ENCODE results near the gene IMP4. TPM values are rescaled to one million over a fixed set of nuclear protein-coding genes. Genes with fewer than 3 reads are reported as not detected.

Gene IMP4
- polyA plus RNA-seq, 1 donor from 2014 or later, result 78.0 TPM

DNA sequence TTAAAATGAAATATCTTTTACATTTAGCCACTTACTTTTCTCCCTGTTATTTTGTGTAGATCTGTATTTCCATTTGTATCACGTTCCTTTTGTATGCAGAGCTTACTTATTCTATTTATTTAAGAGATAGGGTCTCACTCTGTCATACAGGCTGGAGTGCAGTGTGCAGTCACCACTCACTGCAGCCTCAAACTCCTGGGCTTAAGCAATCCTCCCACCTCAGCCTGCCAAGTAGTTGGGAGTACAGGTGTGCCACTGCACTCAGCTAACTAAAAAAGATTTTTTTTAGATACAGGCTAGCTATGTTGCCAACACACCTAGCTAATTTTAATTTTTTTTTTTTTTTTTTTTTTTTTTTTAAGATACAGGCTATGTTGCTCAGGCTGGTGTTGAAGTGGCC lies 24.0 kb downstream of the IMP4 start:
- no peak overlapping the region for H3K27ac ChIP-seq (ENCODE audit: low read length)
- no peak overlapping the region for H3K4me2 ChIP-seq (ENCODE audit: low read length)
- TF ChIP-seq SMC3 (conservative IDR thresholded peaks at IDR 0.05; ENCODE audit: poor library complexity) (no peak), EZH2 (IDR thresholded peaks at IDR 0.05; ENCODE audit: borderline replicate concordance, insufficient read depth, low read length, poor library complexity, severe bottlenecking) (no peak), RAD21 (conservative IDR thresholded peaks at IDR 0.05) (no peak), TAF1 (IDR thresholded peaks at IDR 0.05; ENCODE audit: low read depth) (no peak), EP300 (conservative IDR thresholded peaks at IDR 0.05; ENCODE audit: poor library complexity, severe bottlenecking) (no peak), POLR2AphosphoS5 (IDR thresholded peaks at IDR 0.05) (no peak), MXI1 (conservative IDR thresholded peaks at IDR 0.05; ENCODE audit: poor library complexity, severe bottlenecking) (no peak)
- TF ChIP-seq, protein P1, sequence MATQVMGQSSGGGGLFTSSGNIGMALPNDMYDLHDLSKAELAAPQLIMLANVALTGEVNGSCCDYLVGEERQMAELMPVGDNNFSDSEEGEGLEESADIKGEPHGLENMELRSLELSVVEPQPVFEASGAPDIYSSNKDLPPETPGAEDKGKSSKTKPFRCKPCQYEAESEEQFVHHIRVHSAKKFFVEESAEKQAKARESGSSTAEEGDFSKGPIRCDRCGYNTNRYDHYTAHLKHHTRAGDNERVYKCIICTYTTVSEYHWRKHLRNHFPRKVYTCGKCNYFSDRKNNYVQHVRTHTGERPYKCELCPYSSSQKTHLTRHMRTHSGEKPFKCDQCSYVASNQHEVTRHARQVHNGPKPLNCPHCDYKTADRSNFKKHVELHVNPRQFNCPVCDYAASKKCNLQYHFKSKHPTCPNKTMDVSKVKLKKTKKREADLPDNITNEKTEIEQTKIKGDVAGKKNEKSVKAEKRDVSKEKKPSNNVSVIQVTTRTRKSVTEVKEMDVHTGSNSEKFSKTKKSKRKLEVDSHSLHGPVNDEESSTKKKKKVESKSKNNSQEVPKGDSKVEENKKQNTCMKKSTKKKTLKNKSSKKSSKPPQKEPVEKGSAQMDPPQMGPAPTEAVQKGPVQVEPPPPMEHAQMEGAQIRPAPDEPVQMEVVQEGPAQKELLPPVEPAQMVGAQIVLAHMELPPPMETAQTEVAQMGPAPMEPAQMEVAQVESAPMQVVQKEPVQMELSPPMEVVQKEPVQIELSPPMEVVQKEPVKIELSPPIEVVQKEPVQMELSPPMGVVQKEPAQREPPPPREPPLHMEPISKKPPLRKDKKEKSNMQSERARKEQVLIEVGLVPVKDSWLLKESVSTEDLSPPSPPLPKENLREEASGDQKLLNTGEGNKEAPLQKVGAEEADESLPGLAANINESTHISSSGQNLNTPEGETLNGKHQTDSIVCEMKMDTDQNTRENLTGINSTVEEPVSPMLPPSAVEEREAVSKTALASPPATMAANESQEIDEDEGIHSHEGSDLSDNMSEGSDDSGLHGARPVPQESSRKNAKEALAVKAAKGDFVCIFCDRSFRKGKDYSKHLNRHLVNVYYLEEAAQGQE (IDR thresholded peaks at IDR 0.05; ENCODE audit: borderline replicate concordance), result no peak
- TF ChIP-seq, protein P2, sequence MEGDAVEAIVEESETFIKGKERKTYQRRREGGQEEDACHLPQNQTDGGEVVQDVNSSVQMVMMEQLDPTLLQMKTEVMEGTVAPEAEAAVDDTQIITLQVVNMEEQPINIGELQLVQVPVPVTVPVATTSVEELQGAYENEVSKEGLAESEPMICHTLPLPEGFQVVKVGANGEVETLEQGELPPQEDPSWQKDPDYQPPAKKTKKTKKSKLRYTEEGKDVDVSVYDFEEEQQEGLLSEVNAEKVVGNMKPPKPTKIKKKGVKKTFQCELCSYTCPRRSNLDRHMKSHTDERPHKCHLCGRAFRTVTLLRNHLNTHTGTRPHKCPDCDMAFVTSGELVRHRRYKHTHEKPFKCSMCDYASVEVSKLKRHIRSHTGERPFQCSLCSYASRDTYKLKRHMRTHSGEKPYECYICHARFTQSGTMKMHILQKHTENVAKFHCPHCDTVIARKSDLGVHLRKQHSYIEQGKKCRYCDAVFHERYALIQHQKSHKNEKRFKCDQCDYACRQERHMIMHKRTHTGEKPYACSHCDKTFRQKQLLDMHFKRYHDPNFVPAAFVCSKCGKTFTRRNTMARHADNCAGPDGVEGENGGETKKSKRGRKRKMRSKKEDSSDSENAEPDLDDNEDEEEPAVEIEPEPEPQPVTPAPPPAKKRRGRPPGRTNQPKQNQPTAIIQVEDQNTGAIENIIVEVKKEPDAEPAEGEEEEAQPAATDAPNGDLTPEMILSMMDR (IDR thresholded peaks at IDR 0.05; ENCODE audit: poor library complexity, severe bottlenecking), result no peak
- H3K9me3 ChIP-seq (ENCODE audit: low read length), result no peaks in the 10 kb centered on the region
- no peaks in the 10 kb centered on the region for H3K79me2 ChIP-seq (replicated peaks; ENCODE audit: insufficient read depth, low read length)
- H3K9ac ChIP-seq (ENCODE audit: low read length), result no peak overlapping the region
- H3K36me3 ChIP-seq (ENCODE audit: insufficient read depth, low read length), result no peaks in the 10 kb centered on the region
- H3K9me2 ChIP-seq (ENCODE audit: insufficient read depth, low read length), result no peaks in the 10 kb centered on the region
- no peaks in the 10 kb centered on the region for H4K20me1 ChIP-seq (ENCODE audit: insufficient read depth)
- no peaks in the 10 kb centered on the region for H3K27me3 ChIP-seq (ENCODE audit: insufficient read depth, low read depth, low read length)
- no peak overlapping the region for H2AFZ ChIP-seq (ENCODE audit: low read depth, low read length)
- H3K4me3 ChIP-seq (ENCODE audit: low read length), result no peak overlapping the region
- H3F3A ChIP-seq (ENCODE audit: insufficient read depth, low read length, poor library complexity, severe bottlenecking), result no peaks in the 10 kb centered on the region

DNA sequence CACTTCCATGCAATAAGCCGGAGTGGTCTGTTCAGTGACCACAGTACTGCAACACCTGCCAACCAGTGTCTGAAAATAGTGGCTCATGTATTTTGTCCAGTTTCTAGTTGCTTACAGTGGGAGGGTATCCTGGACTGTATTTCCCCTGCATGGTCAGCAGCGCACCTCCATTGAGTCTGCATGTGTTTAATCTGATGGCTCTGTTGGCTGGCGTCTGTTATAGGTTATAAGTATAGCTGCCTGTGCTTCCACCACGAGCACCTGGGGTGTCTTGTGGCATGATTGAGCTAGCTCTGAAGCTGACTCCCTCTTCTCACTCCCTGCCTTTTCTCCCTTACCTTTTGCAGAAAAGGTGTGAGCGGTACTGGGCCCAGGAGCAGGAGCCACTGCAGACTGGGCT lies 26.1 kb downstream of the IMP4 start:
- no peak overlapping the region for H2AFZ ChIP-seq (ENCODE audit: low read depth, low read length)
- no peak overlapping the region for H3K9ac ChIP-seq (ENCODE audit: low read length)
- H3K4me3 ChIP-seq (ENCODE audit: low read length), result no peak overlapping the region
- no peaks in the 10 kb centered on the region for H3K36me3 ChIP-seq (ENCODE audit: insufficient read depth, low read length)
- no peaks in the 10 kb centered on the region for H3K9me3 ChIP-seq (ENCODE audit: low read length)
- no peaks in the 10 kb centered on the region for H3K27me3 ChIP-seq (ENCODE audit: insufficient read depth, low read depth, low read length)
- H3K9me2 ChIP-seq (ENCODE audit: insufficient read depth, low read length), result no peaks in the 10 kb centered on the region
- H4K20me1 ChIP-seq (ENCODE audit: insufficient read depth), result no peaks in the 10 kb centered on the region
- H3F3A ChIP-seq (ENCODE audit: insufficient read depth, low read length, poor library complexity, severe bottlenecking), result no peaks in the 10 kb centered on the region
- TF ChIP-seq SMC3 (conservative IDR thresholded peaks at IDR 0.05; ENCODE audit: poor library complexity) (no peak), EP300 (conservative IDR thresholded peaks at IDR 0.05; ENCODE audit: poor library complexity, severe bottlenecking) (no peak)
- TF ChIP-seq, protein P2 (IDR thresholded peaks at IDR 0.05; ENCODE audit: poor library complexity, severe bottlenecking), result no peak
- H3K79me2 ChIP-seq (replicated peaks; ENCODE audit: insufficient read depth, low read length), result no peaks in the 10 kb centered on the region
- no peak overlapping the region for H3K4me2 ChIP-seq (ENCODE audit: low read length)
- no peak overlapping the region for H3K27ac ChIP-seq (ENCODE audit: low read length)

All from neural cell (in vitro differentiated cells).